ENCODE results near the gene GNL1. TPM values are rescaled to one million over a fixed set of nuclear protein-coding genes. Genes with fewer than 3 reads are reported as not detected.
A peak's percentile ranks its signal among the peaks of the same experiment; 100 is the strongest.

Gene GNL1
- total and polyA plus RNA-seq, 9 of the 15 experiments (the other 6 are each of a cell fraction or from before 2014, with no cell fraction given): 0.73 to 112 (median 58.0) TPM

- no peak for TF ChIP-seq FOXO4 (CRISPR knock-in tag; IDR thresholded peaks at IDR 0.05)
- no peak for TF ChIP-seq THRB (CRISPR knock-in tag; conservative IDR thresholded peaks at IDR 0.05)
- TF ChIP-seq BRCA1 (IDR thresholded peaks at IDR 0.05): no peak
- no peak for TF ChIP-seq BRCA1 (CRISPR knock-in tag; IDR thresholded peaks at IDR 0.05)
- no peak for TF ChIP-seq TRIM25 (IDR thresholded peaks at IDR 0.05; ENCODE audit: borderline replicate concordance)
- no peak for TF ChIP-seq ZNF165 (CRISPR knock-in tag; IDR thresholded peaks at IDR 0.05; ENCODE audit: borderline replicate concordance)
- TF ChIP-seq CREM (IDR thresholded peaks at IDR 0.05; ENCODE audit: low read depth): peak; percentile 98
- no peak for TF ChIP-seq HDAC3 (IDR thresholded peaks at IDR 0.05; ENCODE audit: borderline replicate concordance, partially characterized antibody)
- TF ChIP-seq ZNF24 (IDR thresholded peaks at IDR 0.05): no peak
- no peak for TF ChIP-seq ZFP91 (CRISPR knock-in tag; IDR thresholded peaks at IDR 0.05)
- TF ChIP-seq ARHGAP35 (IDR thresholded peaks at IDR 0.05; ENCODE audit: partially characterized antibody): no peak
- TF ChIP-seq SFPQ (IDR thresholded peaks at IDR 0.05; ENCODE audit: low read depth, low read length): no peak
- TF ChIP-seq ZNF347 (CRISPR knock-in tag; IDR thresholded peaks at IDR 0.05; ENCODE audit: low read depth): no peak
- TF ChIP-seq ILK (tag; IDR thresholded peaks at IDR 0.05; ENCODE audit: borderline replicate concordance, low read depth): no peak
- TF ChIP-seq SLC30A9 (CRISPR knock-in tag; IDR thresholded peaks at IDR 0.05): no peak
- TF ChIP-seq ESRRB (CRISPR knock-in tag; IDR thresholded peaks at IDR 0.05; ENCODE audit: borderline replicate concordance): no peak
- TF ChIP-seq ZNF740 (CRISPR knock-in tag; IDR thresholded peaks at IDR 0.05): peak; percentile 31; the same call in 1 of the 2 replicates
- peak in 1 of 2 experiments; percentile 78; a peak in 2 of 4 replicates for TF ChIP-seq ZNF740 (tag; IDR thresholded peaks at IDR 0.05)
These were observed at the start of gene GNL1 (continued) for GRCh38 chr6:30556066-30556905.

Data from K562 (cell line).